Measurements from ENCODE around the gene SMIM30.

Gene SMIM30

GRCh38 chr7:113100121-113100603, 18.2 kb downstream of the SMIM30 start:
- no peak for DNase-seq (ENCODE audit: low spot score)

GRCh38 chr7:113099284-113099919, 19.0 kb downstream of the SMIM30 start:
- no peak for DNase-seq (ENCODE audit: low spot score)

- DNase-seq (ENCODE audit: low spot score): no peak
Observed at GRCh38 chr7:113094517-113095249, 23.7 kb downstream of the SMIM30 start.

- no peak for DNase-seq (ENCODE audit: low spot score)
Observed at GRCh38 chr7:113093561-113093960, 24.8 kb downstream of the SMIM30 start.

- DNase-seq (ENCODE audit: low spot score): no peak
Observed at GRCh38 chr7:113092762-113093161, 25.6 kb downstream of the SMIM30 start.

- peak; percentile 15 for DNase-seq (ENCODE audit: low spot score)
Observed at GRCh38 chr7:113087071-113087998, 31.0 kb downstream of the SMIM30 start.

- DNase-seq (ENCODE audit: low spot score): peak; percentile 5
Observed at GRCh38 chr7:113086431-113086888, 31.9 kb downstream of the SMIM30 start, which contains the start of gene GPR85. Gene GPR85, minus strand, starts transcription at chr7:113086827. Its CDS starts 2,106 bp downstream, at chr7:113084721.

GRCh38 chr7:113085781-113086390, 32.5 kb downstream of the SMIM30 start:
- no peak for DNase-seq (ENCODE audit: low spot score)

- no peak for DNase-seq (ENCODE audit: low spot score)
Observed at GRCh38 chr7:113084496-113085172, 33.7 kb downstream of the SMIM30 start.

- no peak for DNase-seq (ENCODE audit: low spot score)
Observed at GRCh38 chr7:113083816-113084495, 34.4 kb downstream of the SMIM30 start.

GRCh38 chr7:113083132-113083815, 35.1 kb downstream of the SMIM30 start:
- DNase-seq (ENCODE audit: low spot score): no peak

GRCh38 chr7:113078331-113078730, 40.0 kb downstream of the SMIM30 start:
- DNase-seq (ENCODE audit: low spot score): no peak

GRCh38 chr7:113076703-113077102, 41.7 kb downstream of the SMIM30 start:
- no peak for DNase-seq (ENCODE audit: low spot score)

GRCh38 chr7:113071465-113071864, 46.9 kb downstream of the SMIM30 start:
- no peak for DNase-seq (ENCODE audit: low spot score)
